Psoas muscle (tissue), 8 donors: ENCODE measurements around the gene MYNN. TPM values are rescaled to one million over a fixed set of nuclear protein-coding genes. Genes with fewer than 3 reads are reported as not detected.

Source experiments
- ATAC-seq, 4 donors: fragments of 200-7000 bp; cut with Tn5 transposase; one replicate each; pipeline ENCODE4 v1.9.1; 2020; ENCODE audit warnings: moderate library complexity in 3 of 4, mild to moderate bottlenecking in 2 of 4
- DNase-seq, 2 donors: peaks; one replicate each; pipeline ENCODE4 v3.0.0-alpha.2; 2020
- H3K27ac ChIP-seq: fragments of 200-600 bp; one replicate; pipeline ENCODE4 v1.8.0; 2022
- H3K27me3 ChIP-seq, 3 donors: fragments of 200-600 bp in 1 of 3; one replicate each; pipeline versions ENCODE4 v1.6.1 to v1.8.0; 2013 to 2022; ENCODE audit warnings: low read length in 2 of 3, mild to moderate bottlenecking in 2 of 3, moderate library complexity in 1 of 3; ENCODE audit not compliant: insufficient read depth in 3 of 3
- H3K36me3 ChIP-seq, 2 donors: fragments of 200-600 bp in 1 of 2; one replicate each; pipeline versions ENCODE4 v1.6.1 to v1.8.0; 2013 to 2022; ENCODE audit warnings: low read depth in 1 of 2, mild to moderate bottlenecking in 1 of 2, moderate library complexity in 1 of 2; ENCODE audit not compliant: insufficient read depth in 1 of 2
- H3K4me1 ChIP-seq: fragments of 200-600 bp; one replicate; pipeline ENCODE4 v1.8.0; 2022
- H3K4me3 ChIP-seq: fragments of 200-600 bp; one replicate; pipeline ENCODE4 v1.8.0; 2022; ENCODE audit warnings: mild to moderate bottlenecking
- H3K9me3 ChIP-seq: fragments of 200-600 bp; one replicate; pipeline ENCODE4 v1.8.0; 2022
- CTCF ChIP-seq: fragments of 200-600 bp; IDR thresholded peaks from one replicate; pipeline ENCODE4 v1.8.0; 2022; ENCODE audit warnings: antibody characterized with exemption
- whole genome bisulfite sequencing, 3 donors: extraction: QIAGEN DNeasy Blood & Tissue Kit; methylation state at CpG; one replicate each; pipeline versions ENCODE4 v1.1.6 to v1.1.7; 2013; 5-methylcytosine and 5-hydroxymethylcytosine counted together
- intact Hi-C, 2 donors: fragments of 100-400 bp; cut with DNase I; formaldehyde crosslinking; loops; one replicate each; pipeline versions ENCODE4 v1.11.0 to v1.14.2; 2022
- polyA plus RNA-seq, 3 donors: library from polyadenylated mRNA; stranded (reverse); fragments of 200-250 nt; gene quantifications; one replicate each; pipeline ENCODE4 v1.2.3, GENCODE V29; 2013
- total RNA-seq, 4 donors: library from RNA; stranded (reverse); fragmentation: NEBNext Ultra II Directional in 2 of 4; extraction: Animal tissue kit (Norgen Biotek cat#: 25700) in 2 of 4; gene quantifications; one replicate each; pipeline versions ENCODE4 v1.2.1 to v1.2.4, GENCODE V29; 2021 to 2023
- donor health status: healthy with polysubstance abuse.
- donor health status: DM: no; HTN: no; CAD: no; lungs with moderate emphysema.
- donor health status: Bipolar disorder and iron deficiency.
- donor health status: healthy.
- donor health status: DM: yes; HTN: yes; CAD: no.
- donor health status: DM: no; HTN: no; CAD: no.
- donor health status: DM: no; HTN: no; CAD: no.
- donor health status: DM: yes; HTN: yes; CAD: no.

MYNN gene
- total and polyA plus RNA-seq, 7 donors: 10.1 to 16.8 (median 15.5) TPM

GRCh38 chr3:169772305-169772896 lies 795 bp upstream of the MYNN start:
- no peaks in the 10 kb centered on the region for H3K9me3 ChIP-seq
- no peaks in the 10 kb centered on the region for H3K27me3 ChIP-seq
- WGBS, 3 donors: 0 to 1% (median 0%) methylated on average over 15 of the region's 15 CpGs
- peak overlapping the region; percentile 83 for H3K4me3 ChIP-seq
- DNase-seq (peak in 1 of 2 donors; percentile 69), ATAC-seq (peak; percentile 73 to 76 (median 74))
- peaks cover 23% of the 10 kb centered on the region for H3K4me1 ChIP-seq
- intact Hi-C loops: no loop called here
- peak overlapping the region; percentile 98 for H3K27ac ChIP-seq
- TF ChIP-seq CTCF: no peak
- H3K36me3 ChIP-seq: peaks cover 0 to 33% of the 10 kb centered on the region in 2 donors

GRCh38 chr3:169774186-169774585 lies 990 bp downstream of the MYNN start:
- H3K27ac ChIP-seq: peak overlapping the region; percentile 98
- peak overlapping the region; percentile 83 for H3K4me3 ChIP-seq
- no peaks in the 10 kb centered on the region for H3K9me3 ChIP-seq
- ATAC-seq (no peak), DNase-seq (no peak)
- H3K27me3 ChIP-seq: no peaks in the 10 kb centered on the region
- peaks cover 25% of the 10 kb centered on the region for H3K4me1 ChIP-seq
- no peak for TF ChIP-seq CTCF
- peaks cover 6 to 51% of the 10 kb centered on the region in 2 donors for H3K36me3 ChIP-seq
- intact Hi-C loops: no loop called here
- WGBS, 3 donors: 53 to 55% (median 54%) methylated on average over 5 of the region's 5 CpGs

GRCh38 chr3:169777822-169778221 lies 4.6 kb downstream of the MYNN start:
- Histone ChIP-seq H3K4me1 (peaks cover 31% of the 10 kb centered on the region), H3K36me3 (peaks cover 22 to 88% of the 10 kb centered on the region in 2 donors), H3K9me3 (no peaks in the 10 kb centered on the region), H3K4me3 (no peak overlapping the region), H3K27ac (no peak overlapping the region), H3K27me3 (no peaks in the 10 kb centered on the region)
- no peak for ATAC-seq
- WGBS, 3 donors: 69 to 96% (median 85%) methylated on average over 4 of the region's 4 CpGs
- no peak for DNase-seq
- TF ChIP-seq CTCF: no peak
- intact Hi-C loops: loop anchor here in 1 of 2 donors (5.0 kb wide), 1 partner anchor 189 kb away; the partner anchor contains the start of gene SEC62

DNA sequence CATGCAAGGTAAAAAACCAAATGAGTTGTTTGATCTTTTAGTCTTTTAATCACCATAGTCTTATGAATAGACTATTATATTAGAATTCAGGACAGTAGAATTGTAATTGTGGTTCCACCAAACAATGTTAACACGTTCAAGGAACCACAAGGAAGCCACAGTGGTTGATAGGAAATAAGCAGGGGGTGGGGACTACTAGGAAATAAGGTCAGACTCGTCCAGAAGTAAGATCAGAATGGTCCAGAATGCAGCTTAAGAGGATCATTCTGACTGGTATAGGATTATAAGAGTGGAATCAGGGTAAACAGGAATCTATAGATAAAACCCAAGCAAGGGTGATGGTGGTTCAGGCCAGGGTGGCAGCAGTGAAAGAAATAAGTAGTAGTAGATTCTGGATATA lies 7.5 kb downstream of the MYNN start:
- Histone ChIP-seq H3K9me3 (no peaks in the 10 kb centered on the region), H3K36me3 (peaks cover 22 to 100% of the 10 kb centered on the region in 2 donors), H3K4me1 (peaks cover 13% of the 10 kb centered on the region), H3K4me3 (no peak overlapping the region), H3K27me3 (no peaks in the 10 kb centered on the region), H3K27ac (no peak overlapping the region)
- WGBS, 3 donors: 58 to 65% (median 65%) methylated on average over 2 of the region's 2 CpGs
- ATAC-seq (no peak), DNase-seq (no peak)
- intact Hi-C loops: loop anchor here in 1 of 2 donors (10.0 kb wide), 1 partner anchor 214 kb away; no protein-coding TSS in a partner anchor
- no peak for TF ChIP-seq CTCF
